Measurements from ENCODE around the gene NAALAD2.
"Not testable (repeated sequence)": the region's sequence is repeated elsewhere in the genome, so short reads cannot be mapped to it uniquely, and the experiment has no call there.

Gene NAALAD2

DNA sequence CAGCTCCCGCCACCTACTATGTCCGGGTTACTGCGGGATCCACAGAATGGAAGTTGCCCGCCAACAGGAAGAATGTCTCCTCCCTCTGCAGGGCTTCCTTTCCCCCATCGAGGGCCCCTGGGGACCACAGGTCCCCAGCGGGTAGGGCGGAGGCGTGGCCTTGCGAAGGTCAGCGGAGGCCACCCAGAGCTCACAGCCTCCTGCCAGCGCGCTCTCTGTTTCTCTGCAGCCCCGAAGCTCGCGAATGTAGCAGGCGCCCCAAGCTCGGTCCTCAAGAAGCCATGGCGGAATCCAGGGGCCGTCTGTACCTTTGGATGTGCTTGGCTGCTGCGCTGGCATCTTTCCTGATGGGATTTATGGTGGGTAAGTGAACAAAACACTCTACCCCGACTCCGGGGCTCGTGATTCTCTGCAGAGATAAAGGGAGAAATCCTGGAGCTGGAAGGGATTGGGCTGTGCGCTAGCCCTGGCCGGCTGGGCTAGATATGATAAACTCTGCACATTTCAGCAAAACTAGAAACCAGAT lies at the start of gene NAALAD2:
Gene NAALAD2 (plus strand): TSS at position 186 of the 526 bp plus-strand sequence. CDS start 96 bp downstream, at position 282.
- no peak for DNase-seq

DNA sequence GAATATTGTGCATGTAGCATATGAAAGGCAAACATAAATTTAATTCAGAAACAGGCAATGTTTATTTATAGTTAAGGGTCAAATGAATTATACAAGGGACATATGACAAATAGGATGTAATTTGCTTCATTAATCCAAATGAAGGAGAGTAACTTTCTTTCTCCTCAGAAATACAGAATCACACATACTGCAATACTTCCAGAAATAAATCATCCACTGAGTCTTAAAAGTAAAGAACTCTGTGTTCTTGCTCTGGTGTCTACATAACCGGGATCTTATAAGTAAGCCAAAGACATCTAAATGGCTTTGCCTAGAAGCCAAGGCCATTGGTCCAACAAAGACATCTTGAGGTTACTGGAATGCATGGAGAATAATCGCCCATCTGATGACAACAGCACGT lies 48.8 kb upstream of the NAALAD2 start, which contains the start of gene UBTFL1:
Gene UBTFL1 (plus strand): TSS at position 301 of the 400 bp plus-strand sequence. CDS start 0 bp downstream, at position 301.
- not testable (repeated sequence) for DNase-seq

DNA sequence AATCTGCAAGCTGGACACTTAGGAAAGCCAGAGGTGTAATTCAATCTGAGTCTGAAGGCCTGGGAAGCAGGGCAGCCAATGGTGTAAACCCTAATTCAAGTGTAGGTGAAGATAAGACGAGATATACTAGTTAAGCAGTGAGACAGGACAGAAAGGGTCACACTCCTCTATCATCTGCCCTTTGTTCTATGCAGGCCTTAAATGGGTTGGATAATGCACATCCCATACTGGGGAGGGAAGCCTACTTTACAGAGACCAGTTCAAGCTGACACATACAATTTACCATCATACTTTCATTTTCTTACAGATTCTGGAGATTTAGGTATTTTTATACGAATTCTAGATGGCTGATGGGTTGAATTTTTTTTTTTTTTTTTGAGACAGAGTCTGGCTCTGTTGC lies 45.7 kb upstream of the NAALAD2 start:
- not testable (repeated sequence) for DNase-seq

- DNase-seq, result not testable (repeated sequence)
Measured at GRCh38 chr11:90095230-90095924, 39.1 kb upstream of the NAALAD2 start.

GRCh38 chr11:90098261-90098660 lies 36.2 kb upstream of the NAALAD2 start:
- not testable (repeated sequence) for DNase-seq

- no peak for DNase-seq
Measured at GRCh38 chr11:90100431-90100830, 34.0 kb upstream of the NAALAD2 start.

DNA sequence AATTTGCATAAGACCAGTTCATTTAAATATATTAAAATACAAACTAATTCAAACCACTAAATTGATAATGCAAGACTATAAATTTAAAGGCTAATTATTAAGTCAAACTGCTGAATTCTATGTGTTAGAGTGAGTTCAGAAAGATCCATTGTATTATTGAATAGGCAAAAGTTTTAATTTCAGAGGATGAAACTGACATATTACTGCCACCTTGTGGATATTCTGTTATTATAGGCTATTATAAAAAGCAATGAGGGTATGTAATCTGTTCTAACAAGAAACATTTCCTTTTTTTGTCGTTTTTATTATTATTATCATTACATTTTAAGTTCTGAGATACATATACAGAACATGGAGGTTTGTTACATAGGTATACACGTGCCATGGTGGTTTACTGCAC lies 20.9 kb upstream of the NAALAD2 start:
- DNase-seq, result no peak

DNA sequence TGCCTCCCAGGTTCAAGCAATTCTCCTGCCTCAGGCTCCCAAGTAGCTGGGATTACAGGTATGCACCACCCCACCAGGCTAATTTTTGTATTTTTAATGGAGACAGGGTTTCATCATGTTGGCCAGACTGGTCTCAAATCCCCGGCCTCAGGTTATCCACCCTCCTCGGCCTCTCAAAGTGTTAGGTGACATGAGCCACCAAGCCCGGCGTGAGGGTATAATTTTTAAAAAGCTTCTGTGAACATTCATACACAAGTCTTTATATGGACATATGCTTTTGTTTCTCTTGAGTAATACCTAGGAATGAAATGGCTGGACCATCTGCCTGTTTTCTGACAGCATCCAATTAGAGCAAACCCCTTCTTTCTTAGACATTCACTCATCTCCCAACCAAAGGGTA lies 14.3 kb upstream of the NAALAD2 start:
- DNase-seq, result no peak

DNA sequence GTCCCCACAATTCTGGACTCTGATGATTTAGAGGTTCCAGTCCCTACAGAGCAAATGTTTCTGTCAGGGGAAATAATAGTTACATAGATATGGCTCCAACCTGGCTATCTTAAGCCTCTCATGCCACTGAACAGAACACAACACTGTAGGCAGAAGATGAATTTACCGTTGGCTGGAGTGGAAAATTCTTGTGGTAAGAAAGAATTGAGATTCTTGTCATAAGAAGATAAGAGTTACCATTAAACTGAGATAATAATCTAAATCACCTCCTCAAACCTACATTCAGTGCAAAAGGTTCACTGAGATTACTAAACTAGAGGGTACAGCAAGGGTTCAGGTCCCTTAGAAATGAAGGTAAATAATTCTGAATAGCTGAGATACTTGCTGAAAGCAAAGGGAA lies 10.1 kb upstream of the NAALAD2 start:
- no peak for DNase-seq

GRCh38 chr11:90124946-90125345 lies 9.5 kb upstream of the NAALAD2 start:
- no peak for DNase-seq

- DNase-seq, result no peak
Measured at GRCh38 chr11:90133560-90134477, 644 bp upstream of the NAALAD2 start.

- DNase-seq, result no peak
Measured at GRCh38 chr11:90135016-90135415, 553 bp downstream of the NAALAD2 start.

DNA sequence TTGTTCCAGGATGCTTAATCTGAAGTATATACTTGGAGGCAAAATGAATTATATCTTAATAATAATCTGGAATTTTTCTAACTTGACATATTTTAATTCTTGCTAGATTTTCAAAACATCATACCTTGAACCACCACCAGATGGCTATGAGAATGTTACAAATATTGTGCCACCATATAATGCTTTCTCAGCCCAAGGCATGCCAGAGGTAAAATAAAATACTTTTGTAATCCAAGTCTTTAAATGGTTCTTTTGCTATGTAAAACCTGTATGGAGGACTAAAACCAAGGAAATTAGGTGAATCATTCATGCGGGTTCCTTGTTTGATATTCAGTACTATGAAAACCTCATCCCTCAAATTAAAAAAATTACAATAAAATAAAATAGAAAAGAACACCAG lies 14.4 kb downstream of the NAALAD2 start:
- DNase-seq, result no peak

DNA sequence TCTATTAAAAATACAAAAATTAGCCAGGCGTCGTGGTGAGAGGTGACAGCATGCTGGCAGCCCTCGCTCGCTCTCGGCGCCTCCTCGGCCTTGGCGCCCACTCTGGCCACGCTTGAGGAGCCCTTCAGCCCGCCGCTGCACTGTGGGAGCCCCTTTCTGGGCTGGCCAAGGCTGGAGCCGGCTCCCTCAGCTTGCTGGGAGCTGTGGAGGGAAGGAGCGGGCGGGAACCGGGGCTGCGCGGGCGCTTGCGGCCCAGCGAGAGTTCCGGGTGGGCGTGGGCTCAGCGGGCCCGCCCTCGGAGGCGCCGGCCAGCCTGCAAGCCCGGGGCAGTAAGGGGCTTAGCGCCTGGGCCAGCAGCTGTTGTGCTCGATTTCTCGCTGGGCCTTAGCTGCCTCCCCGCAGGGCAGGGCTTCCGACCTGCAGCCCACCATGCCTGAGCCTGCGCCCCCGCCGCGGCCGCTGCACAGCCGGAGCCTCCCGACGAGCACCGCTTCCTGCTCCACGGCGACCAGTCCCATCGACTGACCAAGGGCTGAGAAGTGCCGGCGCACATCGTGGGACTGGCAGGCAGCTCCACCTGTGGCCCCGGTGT lies 32.6 kb downstream of the NAALAD2 start:
- not testable (repeated sequence) for DNase-seq

DNA sequence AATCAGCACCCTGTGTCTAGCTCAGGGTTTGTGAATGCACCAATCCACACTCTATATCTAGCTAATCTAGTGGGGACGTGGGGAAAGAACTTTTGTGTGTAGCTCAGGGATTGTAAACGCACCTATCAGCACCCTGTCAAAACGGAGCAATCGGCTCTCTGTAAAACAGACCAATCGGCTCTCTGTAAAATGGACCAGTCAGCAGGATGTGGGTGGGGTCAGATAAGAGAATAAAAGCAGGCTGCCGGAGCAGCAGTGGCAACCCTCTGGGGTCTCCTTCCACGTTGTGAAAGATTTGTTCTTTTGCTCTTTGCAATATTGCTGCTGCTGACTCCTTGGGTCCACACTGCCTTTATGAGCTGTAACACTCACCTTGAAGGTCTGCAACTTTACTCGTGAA lies 33.2 kb downstream of the NAALAD2 start:
- DNase-seq, result not testable (repeated sequence)

DNA sequence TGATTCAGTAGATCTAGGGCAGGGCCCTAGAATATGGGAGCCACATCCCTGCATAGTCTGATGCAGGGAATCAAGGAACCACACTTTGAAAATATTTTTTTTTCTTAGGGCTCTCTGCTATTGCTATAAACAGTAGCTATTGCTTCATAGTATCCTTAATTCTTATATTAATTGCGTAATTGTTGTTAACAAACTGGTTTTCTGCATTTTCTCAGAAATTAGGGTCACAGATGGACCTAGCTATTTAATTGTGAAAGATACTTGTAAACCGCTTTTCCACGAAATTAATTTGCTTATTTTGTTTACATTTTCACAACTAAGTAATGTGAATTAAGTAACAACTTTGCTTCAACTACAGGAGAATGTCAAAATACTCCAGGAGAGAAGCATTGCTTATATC lies 34.1 kb downstream of the NAALAD2 start:
- no peak for DNase-seq

- no peak for DNase-seq
Measured at GRCh38 chr11:90171359-90171758, 36.9 kb downstream of the NAALAD2 start.

DNA sequence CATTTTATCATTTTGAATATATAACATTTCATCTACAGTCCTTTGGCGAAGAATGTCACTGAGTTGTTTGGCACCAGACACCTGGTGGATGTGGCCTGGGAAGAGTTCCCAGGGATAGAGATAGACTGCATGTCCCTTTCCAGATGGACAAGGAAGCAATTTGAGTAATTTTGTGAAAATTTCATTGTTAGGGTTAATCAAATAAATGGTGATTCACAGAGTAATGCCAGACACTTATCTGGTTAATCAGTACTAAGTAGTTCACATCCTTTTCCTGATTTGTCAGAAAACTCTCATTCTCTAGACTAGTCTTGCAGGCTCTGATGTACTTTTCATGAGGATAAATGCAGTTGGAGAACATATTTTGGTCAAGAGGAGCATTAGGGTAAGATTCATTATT lies 41.6 kb downstream of the NAALAD2 start:
- no peak for DNase-seq

DNA sequence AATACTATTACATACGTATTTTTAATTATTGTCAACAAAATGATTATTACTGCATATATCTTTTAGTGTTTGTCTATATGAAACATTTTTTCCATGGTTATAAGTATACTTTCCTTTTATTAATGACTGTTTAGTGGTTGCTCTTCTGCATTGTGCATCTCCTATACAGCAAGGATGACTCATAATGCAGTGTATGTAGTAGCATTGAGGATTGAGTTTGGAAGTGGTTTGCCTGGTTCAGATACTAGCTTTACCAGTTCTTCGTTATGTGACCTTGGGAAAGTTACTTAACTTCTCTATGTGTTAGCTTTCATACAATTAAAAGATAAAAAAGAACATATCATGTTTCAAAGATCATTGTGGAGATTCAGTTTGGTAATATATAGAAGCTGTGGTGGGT lies 44.3 kb downstream of the NAALAD2 start:
- no peak for DNase-seq

DNA sequence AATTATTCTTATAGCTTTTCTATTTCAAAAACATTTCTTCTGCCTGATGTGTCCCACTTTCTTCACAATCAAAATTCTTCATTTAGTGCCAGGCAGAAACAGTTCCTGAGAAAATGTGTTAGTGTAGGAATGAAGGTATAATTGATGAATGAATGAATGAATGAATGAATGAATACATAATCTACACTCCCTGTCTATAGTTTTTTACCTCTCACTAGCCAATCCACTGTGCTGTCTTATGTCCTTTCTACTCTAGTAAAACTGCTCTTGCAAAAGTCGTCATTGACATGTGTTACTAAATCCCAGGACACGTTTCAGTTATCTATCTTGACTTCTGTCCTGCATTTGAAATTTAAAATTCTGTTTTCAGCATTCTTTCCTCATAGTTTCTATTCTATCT lies 45.5 kb downstream of the NAALAD2 start:
- DNase-seq, result no peak

DNA sequence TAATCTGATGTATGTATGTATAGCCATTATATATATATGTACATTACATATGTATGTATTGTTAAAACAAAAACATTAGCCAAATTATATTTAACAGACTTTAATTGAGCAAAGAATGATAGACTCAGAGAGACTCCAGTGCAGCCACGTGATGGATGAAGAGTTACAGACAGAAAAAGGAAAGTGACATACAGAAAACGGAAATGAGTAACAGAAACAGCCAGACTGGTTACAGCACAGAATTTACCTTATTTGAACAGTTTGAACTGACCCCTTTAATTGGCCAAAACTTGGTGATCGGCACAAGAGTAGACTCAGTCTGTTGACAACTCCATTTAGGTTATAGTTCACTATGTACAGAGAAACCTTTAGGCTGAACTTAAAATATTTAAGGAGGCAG lies 53.4 kb downstream of the NAALAD2 start:
- no peak for DNase-seq

GRCh38 chr11:90189011-90189410 lies 54.5 kb downstream of the NAALAD2 start:
- no peak for DNase-seq

DNA sequence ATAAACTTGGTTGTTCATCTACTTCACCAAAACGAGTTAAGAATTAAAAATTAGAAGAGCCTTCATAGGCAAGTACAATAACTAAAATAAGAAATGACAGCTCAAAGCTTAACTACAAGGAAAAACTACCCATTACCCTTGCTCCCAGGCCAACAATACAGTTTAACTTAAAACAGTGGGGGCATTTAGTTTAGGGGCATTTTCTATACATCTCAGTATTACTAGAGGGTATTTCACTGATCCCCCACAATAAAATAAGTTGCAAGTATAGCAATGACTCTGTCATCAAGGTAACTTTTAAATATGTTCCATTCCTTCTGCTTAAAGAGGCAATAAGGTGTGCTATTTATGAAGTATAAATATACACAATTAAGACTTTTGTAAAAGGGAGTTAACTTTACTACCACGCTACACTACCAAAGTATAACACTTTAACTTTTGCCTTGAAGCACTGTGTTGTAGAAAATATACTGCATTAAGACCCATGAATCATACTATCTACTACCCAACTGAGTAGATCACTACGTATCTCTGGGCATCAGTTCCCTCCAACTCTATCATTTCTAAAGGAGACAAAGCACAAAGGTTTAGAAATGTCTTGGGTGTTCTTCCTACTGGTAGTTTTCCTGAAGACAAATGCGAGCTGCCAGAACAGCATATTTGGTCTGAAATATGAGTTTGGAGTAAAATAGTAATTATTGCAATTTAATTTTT lies 58.6 kb downstream of the NAALAD2 start:
- DNase-seq, result no peak
